NCI-H1048 (cell line): ENCODE results near the gene FAM107B.
A peak's percentile ranks its signal among the peaks of the same experiment; 100 is the strongest.
"Not testable (repeated sequence)": the region's sequence is repeated elsewhere in the genome, so short reads cannot be mapped to it uniquely, and the experiment has no call there.

Experiments used
- DNase-seq: peaks from one replicate; lab custom pipeline; 2025; lab: John Stamatoyannopoulos, UW

The FAM107B gene

DNA sequence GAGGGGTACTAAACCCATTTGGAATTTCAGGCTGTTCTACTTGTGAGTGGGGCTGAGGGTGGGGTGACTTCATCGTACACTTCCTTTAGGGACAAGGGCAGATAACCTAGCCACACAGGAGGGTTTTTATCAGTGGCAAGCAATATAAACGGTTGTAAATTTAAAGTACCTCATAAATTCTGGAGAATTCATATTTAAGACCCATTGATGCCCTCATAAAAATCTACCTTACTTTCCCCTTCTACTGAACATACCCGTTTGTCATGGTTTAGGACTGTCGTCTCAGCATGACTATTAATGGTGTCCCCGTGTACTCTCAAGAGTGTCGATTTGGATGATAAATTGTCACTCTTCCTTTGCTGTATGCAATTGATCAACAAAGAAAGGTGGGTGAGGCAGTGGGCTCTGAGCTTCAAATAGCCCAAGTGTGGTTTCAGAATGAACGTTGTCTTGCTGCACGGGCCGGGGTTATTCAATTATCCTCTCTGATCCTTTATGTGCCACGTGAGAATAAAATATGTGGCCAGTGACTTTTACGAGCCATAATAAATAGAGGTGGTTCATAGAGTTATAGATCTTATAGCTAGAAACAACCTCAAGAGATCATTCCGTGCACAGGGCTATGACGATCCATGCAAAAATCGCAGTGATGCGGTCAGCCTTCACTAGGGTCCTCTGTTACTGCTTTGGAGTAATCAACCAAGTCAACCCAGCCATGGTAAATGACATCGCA is 82.2 kb downstream of the FAM107B start:
- no peak for DNase-seq

DNA sequence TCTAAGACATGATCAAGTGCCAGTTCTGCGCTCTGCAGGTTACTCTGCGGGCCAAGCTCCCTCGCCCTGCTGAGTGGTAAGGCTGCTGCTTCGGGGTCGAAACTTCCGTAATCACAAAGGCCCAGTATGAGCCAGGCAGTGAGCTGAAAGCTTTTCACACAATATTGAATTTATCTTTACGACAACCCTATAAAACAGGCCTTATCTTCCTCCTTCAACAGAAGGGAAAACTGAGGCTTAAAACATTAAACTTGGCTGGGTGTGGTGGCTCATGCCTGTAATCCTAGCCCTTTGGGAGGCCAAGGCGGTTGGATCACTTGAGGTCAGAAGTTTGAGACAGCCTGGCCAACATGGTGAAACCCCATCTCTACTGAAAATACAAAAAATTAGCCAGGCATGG is 83.3 kb downstream of the FAM107B start:
- no peak for DNase-seq

DNA sequence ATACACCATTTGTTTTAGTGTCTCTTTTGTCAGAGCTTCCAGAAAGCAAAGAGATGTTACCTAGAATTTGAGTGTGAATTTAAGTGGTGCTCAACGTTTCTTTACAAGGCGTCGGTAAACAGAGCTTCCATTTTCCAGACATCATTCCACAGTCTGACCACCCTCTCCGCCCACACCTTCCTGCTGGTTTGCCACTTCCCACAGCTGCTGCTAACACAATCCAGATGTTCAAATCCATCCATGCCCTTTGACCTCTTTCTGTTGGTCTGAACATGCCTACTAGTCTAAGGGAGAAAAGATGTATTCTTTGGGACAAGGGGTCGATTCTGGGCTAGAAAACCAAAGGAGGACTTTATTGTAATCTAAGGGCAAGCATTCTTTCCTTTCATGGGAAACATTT is 86.1 kb downstream of the FAM107B start:
- DNase-seq, result no peak

DNA sequence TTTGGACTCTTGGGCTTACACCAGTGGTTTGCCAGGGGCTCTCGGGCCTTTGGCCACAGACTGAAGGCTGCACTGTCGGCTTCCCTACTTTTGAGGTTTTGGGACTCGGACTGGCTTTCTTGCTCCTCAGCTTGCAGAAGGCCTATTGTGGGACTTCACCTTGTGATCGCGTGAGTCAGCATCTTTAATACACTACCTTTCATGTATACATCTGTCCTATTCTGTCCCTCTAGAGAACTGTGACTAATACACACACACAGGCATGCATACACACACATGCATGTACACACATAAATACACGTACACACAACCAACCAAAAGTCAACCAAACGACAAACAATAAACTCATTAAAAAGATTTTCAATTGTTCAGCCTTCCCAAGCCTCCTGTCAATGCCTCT is 86.5 kb downstream of the FAM107B start:
- DNase-seq, result not testable (repeated sequence)

DNA sequence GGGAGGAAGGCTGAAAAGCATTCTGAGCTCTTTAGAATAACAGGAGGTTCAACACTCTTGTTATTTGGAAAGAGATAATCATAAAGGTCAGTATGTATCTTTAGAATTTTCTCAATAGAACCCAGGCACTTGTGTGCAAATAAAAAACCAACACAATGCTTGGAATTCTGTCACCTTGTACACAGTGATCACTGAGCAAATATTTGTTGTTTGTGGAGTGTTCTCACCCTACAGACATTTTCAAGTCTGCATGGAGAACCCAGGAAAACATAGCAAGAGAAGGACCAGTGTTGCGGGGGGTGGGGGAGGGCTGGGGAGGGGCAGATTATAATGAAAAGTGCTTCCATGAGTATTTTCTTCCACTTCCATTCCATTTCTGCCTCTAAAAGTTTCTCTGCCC is 87.4 kb downstream of the FAM107B start:
- no peak for DNase-seq

DNA sequence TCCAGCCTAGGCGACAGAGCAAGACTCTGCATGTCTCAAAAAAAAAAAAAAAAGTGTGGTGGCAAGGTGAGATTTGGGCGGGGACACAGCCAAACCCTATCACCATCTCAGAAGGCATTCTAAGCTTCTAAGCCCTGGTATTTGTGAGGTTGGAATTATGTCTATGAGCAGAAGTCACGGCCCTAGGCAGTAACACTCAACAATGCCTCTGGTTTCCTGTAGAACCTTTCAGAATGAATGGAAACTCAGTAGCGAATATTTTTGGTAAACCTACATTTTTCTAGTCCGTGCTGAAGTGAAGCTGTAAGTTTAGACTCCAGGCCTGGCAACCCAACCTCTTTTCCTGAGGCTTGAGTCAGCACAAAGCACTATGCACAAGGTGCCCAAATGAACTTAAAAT is 88.3 kb downstream of the FAM107B start:
- no peak for DNase-seq

DNA sequence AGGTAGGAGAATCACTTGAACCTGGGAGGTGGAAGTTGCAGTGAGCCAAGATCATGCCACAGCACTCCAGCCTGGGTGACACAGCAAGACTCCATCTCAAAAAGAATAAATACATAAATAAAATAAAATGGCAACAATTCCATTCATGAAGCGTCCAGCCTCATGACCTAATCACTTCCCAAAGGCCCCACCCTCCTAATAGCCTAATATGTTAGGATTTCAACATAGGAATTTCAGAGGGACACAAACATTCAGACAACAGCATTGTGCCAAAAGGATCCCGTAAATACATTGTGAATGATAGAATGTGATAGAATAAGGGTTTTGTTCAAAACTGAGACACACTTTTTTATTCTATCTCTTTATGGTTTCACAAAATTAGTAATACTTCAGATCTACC is 90.3 kb downstream of the FAM107B start:
- DNase-seq, result no peak

- DNase-seq, result peak; percentile 42
Observed at GRCh38 chr10:14683256-14683655, 91.4 kb downstream of the FAM107B start.

DNA sequence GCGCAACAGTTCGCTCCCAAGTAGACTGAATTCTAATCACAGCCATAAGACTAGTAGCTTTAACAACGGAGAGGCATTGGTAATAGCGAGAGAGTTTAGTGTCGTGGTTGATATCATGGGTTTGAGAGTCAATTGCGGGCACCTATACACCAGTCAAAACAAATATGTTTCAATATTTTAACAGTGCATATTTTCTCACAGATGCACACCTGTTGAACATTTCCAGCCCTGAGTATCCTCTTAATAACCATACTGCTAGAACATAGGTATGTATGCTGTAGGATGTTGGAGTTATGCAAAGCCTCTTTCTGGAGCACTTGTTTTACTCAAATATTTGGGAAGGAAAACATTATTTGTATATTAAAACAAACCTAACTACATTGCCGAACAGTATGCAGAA is 92.9 kb downstream of the FAM107B start:
- DNase-seq, result no peak

GRCh38 chr10:14681305-14681704 is 93.4 kb downstream of the FAM107B start:
- DNase-seq, result no peak

GRCh38 chr10:14678637-14679036 is 96.1 kb downstream of the FAM107B start:
- no peak for DNase-seq

- DNase-seq, result no peak
Observed at GRCh38 chr10:14676732-14677131, 98.0 kb downstream of the FAM107B start.

- DNase-seq, result no peak
Observed at GRCh38 chr10:14674376-14675050, 100.2 kb downstream of the FAM107B start.

- DNase-seq, result no peak
Observed at GRCh38 chr10:14673189-14673861, 101.4 kb downstream of the FAM107B start.

GRCh38 chr10:14671386-14671831 is 103.3 kb downstream of the FAM107B start:
- no peak for DNase-seq

- no peak for DNase-seq
Observed at GRCh38 chr10:14670551-14671240, 104.0 kb downstream of the FAM107B start.

DNA sequence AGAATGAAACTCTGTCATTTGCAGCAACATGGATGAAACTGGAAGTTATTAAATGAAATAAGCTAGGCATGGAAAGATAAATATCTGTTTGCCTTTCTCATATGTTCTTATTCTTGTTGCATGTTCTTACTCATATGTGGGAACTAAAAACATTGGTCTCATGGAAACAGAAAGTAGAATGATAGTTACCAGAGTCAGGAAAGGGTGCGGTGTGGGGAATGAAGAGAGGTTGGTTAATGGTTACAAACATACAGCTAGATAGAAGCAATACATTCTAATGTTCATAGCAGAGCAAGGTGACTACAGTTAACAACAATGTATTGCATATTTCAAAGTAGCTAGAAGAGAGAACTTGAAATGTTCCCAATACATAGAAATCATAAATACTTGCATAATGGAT is 105.1 kb downstream of the FAM107B start:
- DNase-seq, result no peak

GRCh38 chr10:14667781-14668180 is 106.9 kb downstream of the FAM107B start:
- DNase-seq, result no peak

DNA sequence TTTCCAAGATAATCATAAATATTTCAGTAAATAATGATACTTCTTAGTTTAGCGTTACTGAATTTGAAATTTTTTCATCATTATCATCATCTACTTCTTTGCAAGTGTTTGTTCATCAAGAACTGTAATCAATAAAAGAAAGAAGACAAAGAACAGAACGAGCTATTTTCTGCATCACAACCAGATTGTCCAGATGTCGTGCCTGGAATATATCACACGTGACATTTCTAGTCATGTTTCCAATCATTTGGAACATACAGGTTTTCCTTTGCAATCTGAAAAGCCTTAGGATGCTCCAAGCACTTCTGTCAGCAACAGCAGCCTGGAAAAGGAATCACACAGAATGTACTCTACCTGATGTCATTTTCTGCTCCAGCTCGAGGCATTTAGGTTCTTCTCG is 107.4 kb downstream of the FAM107B start:
- no peak for DNase-seq

GRCh38 chr10:14665865-14666857 is 108.5 kb downstream of the FAM107B start:
- DNase-seq, result no peak

- DNase-seq, result no peak
Observed at GRCh38 chr10:14665304-14665703, 109.4 kb downstream of the FAM107B start.
